GM23338 (cell line): ENCODE results near the gene CGGBP1. TPM values are rescaled to one million over a fixed set of nuclear protein-coding genes. Genes with fewer than 3 reads are reported as not detected.

Source experiments
- ATAC-seq: fragments of 200-7000 bp; cut with Tn5 transposase; 3 replicates; pipeline ENCODE4 v1.9.1; 2020
- DNase-seq: peaks from one replicate; pipeline ENCODE4 v3.0.0-alpha.2; 2015; ENCODE audit warnings: low spot score
- H2AFZ ChIP-seq: fragments of 200-600 bp; sonication (generic); 2 replicates; pipeline ENCODE4 v1.8.0; 2016; ENCODE audit warnings: antibody characterized with exemption, mild to moderate bottlenecking, moderate library complexity
- H3F3A ChIP-seq: fragments of 200-600 bp; sonication (generic); replicated peaks from 2 replicates; pipeline ENCODE4 v1.8.0; 2017; ENCODE audit warnings: antibody characterized with exemption, mixed run types, low read depth
- H3K27ac ChIP-seq: fragments of 200-600 bp; sonication (generic); 2 replicates; pipeline ENCODE4 v1.6.1; 2016; ENCODE audit warnings: low read depth
- H3K27me3 ChIP-seq: fragments of 200-600 bp; sonication (generic); 2 replicates; pipeline ENCODE4 v1.8.0; 2016; ENCODE audit warnings: mild to moderate bottlenecking, mixed run types, moderate library complexity; ENCODE audit not compliant: insufficient read depth
- H3K36me3 ChIP-seq: fragments of 200-600 bp; sonication (generic); 2 replicates; pipeline ENCODE4 v1.8.0; 2016; ENCODE audit warnings: mild to moderate bottlenecking; ENCODE audit not compliant: insufficient read depth
- H3K4me1 ChIP-seq: fragments of 200-600 bp; sonication (generic); 2 replicates; pipeline ENCODE4 v1.8.0; 2016; ENCODE audit warnings: mild to moderate bottlenecking, moderate library complexity; ENCODE audit not compliant: insufficient read depth
- H3K4me2 ChIP-seq: fragments of 200-600 bp; sonication (generic); 2 replicates; pipeline ENCODE4 v1.7.1; 2017; ENCODE audit warnings: mixed run types
- H3K4me3 ChIP-seq: fragments of 200-600 bp; sonication (generic); 2 replicates; pipeline ENCODE4 v1.6.1; 2016; ENCODE audit warnings: mixed run types
- H3K79me2 ChIP-seq: fragments of 200-600 bp; sonication (generic); replicated peaks from 2 replicates; pipeline ENCODE4 v1.8.0; 2017; ENCODE audit warnings: mild to moderate bottlenecking; ENCODE audit not compliant: insufficient read depth
- H3K9me2 ChIP-seq: fragments of 200-600 bp; sonication (generic); 2 replicates; pipeline ENCODE4 v1.8.0; 2017; ENCODE audit not compliant: insufficient read depth
- H4K20me1 ChIP-seq: fragments of 200-600 bp; sonication (generic); replicated peaks from 2 replicates; pipeline ENCODE4 v1.8.0; 2017; ENCODE audit warnings: mild to moderate bottlenecking; ENCODE audit not compliant: insufficient read depth
- H3K27ac Mint-ChIP-seq: 2 replicates; pipeline ENCODE4 v1.8.0; 2020; ENCODE audit warnings: inconsistent platforms, mild to moderate bottlenecking, moderate library complexity, mixed read lengths
- H3K27me3 Mint-ChIP-seq: 3 replicates; pipeline ENCODE4 v1.8.0; 2022; ENCODE audit warnings: low read depth, mild to moderate bottlenecking, moderate library complexity, mixed read lengths, inconsistent platforms; ENCODE audit not compliant: insufficient read depth, poor library complexity
- H3K36me3 Mint-ChIP-seq: 3 replicates; pipeline ENCODE4 v1.8.0; 2021; ENCODE audit warnings: low read depth, mild to moderate bottlenecking, inconsistent platforms, moderate library complexity, mixed read lengths
- H3K4me1 Mint-ChIP-seq: 3 replicates; pipeline ENCODE4 v1.8.0; 2020; ENCODE audit warnings: mild to moderate bottlenecking, inconsistent platforms, mixed read lengths
- H3K4me3 Mint-ChIP-seq: 3 replicates; pipeline ENCODE4 v1.8.0; 2021; ENCODE audit warnings: moderate library complexity, mild to moderate bottlenecking, inconsistent platforms, mixed read lengths
- H3K9me3 Mint-ChIP-seq: 3 replicates; pipeline ENCODE4 v1.8.0; 2020; ENCODE audit warnings: moderate library complexity, mild to moderate bottlenecking, inconsistent platforms, mixed read lengths
- CREB1 ChIP-seq: fragments of 250-450 bp; sonication (Bioruptor Pico); IDR thresholded peaks from 2 replicates; pipeline ENCODE4 v1.5.0; 2020; ENCODE audit warnings: low read depth, mild to moderate bottlenecking, moderate library complexity
- EZH2 ChIP-seq: fragments of 200-600 bp; sonication (generic); IDR thresholded peaks from one replicate; pipeline ENCODE4 v1.8.0; 2017; ENCODE audit warnings: antibody characterized with exemption, mild to moderate bottlenecking, low read depth; ENCODE audit not compliant: unreplicated experiment
- JUNB ChIP-seq: IDR thresholded peaks from one replicate; pipeline ENCODE4 v1.6.1; 2016; ENCODE audit warnings: antibody characterized with exemption; ENCODE audit not compliant: unreplicated experiment
- NANOG ChIP-seq: IDR thresholded peaks from 2 replicates; pipeline ENCODE4 v1.6.1; 2016; ENCODE audit warnings: antibody characterized with exemption, borderline replicate concordance
- STAT1 ChIP-seq: IDR thresholded peaks from one replicate; pipeline ENCODE4 v1.6.1; 2016; ENCODE audit warnings: antibody characterized with exemption; ENCODE audit not compliant: unreplicated experiment
- polyA plus RNA-seq: library from polyadenylated mRNA; unstranded; fragments of >200 nt; fragmentation: Nextera tagmentation; extraction: Ambion mirVana; gene quantifications from 2 replicates; pipeline ENCODE4 v1.2.1, GENCODE V29; 2016
- total RNA-seq: library from RNA; depleted of rRNA; stranded (reverse); fragments of >200 nt; shearing (Covaris generic); gene quantifications from 2 replicates; pipeline ENCODE4 v1.2.3, GENCODE V29; 2014
- TF ChIP-seq, protein P1 (sequence below): fragments of 250-450 bp; sonication (Bioruptor Pico); IDR thresholded peaks from 2 replicates; pipeline ENCODE4 v1.5.0; 2020; ENCODE audit warnings: mild to moderate bottlenecking, moderate library complexity
- TF ChIP-seq, protein P2 (sequence below): IDR thresholded peaks from 2 replicates; pipeline ENCODE4 v1.6.1; 2016; ENCODE audit warnings: antibody characterized with exemption
- TF ChIP-seq, protein P3 (sequence below), 2 experiments: fragments of 200-600 bp in 1 of 2; sonication (generic) in 1 of 2; conservative IDR thresholded peaks; 2 replicates each; pipeline versions ENCODE4 v1.5.1 to v1.6.1; 2016 to 2017; ENCODE audit warnings: antibody characterized with exemption in 2 of 2, low read depth in 2 of 2, mild to moderate bottlenecking in 2 of 2, moderate library complexity in 1 of 2

Gene CGGBP1
- total and polyA plus RNA-seq, 2 experiments from 2014 or later = 55.5 to 63.5 TPM

DNA sequence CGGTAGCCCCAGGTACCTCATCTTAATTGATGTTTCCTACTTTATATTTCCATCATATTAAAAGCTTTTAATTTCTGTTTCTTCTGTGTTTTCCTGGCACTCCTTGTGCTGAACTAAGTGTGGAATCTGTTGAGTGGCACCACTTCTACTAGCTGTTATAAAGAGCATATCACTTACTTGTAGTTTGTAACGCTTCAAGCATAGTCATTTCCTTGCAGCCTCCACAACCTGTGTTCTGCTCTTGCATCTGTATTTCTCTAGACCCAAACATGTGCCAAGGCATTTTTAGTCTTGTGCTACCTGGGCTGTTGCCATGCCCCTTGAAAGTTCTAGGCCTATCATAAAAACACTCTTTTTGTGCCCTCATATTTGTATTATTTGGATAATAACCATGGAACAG lies 16.3 kb upstream of the CGGBP1 start:
- no peaks in the 10 kb centered on the region for H3K9me3 Mint-ChIP-seq
- peaks cover 6% of the 10 kb centered on the region; the same call in 2 of the 3 replicates for H3K36me3 Mint-ChIP-seq
- Histone ChIP-seq H3K4me1 (0 out of 2 replicates have a peak, but pooled peaks cover 3% of the 10 kb centered on the region), H2AFZ (no peak overlapping the region), H3K4me2 (no peak overlapping the region), H3K79me2 (peaks cover 55% of the 10 kb centered on the region), H4K20me1 (no peaks in the 10 kb centered on the region), H3K27ac (no peak overlapping the region), H3K36me3 (no peaks in the 10 kb centered on the region), H3F3A (no peaks in the 10 kb centered on the region), H3K9me2 (no peaks in the 10 kb centered on the region), H3K27me3 (no peaks in the 10 kb centered on the region), H3K4me3 (no peak overlapping the region)
- DNase-seq (no peak), ATAC-seq (no peak)
- no peak overlapping the region for H3K4me3 Mint-ChIP-seq
- no peaks in the 10 kb centered on the region for H3K27me3 Mint-ChIP-seq
- H3K27ac Mint-ChIP-seq = no peak overlapping the region
- H3K4me1 Mint-ChIP-seq = peaks cover 2% of the 10 kb centered on the region; the same call in 2 of the 3 replicates
- TF ChIP-seq, protein P1, sequence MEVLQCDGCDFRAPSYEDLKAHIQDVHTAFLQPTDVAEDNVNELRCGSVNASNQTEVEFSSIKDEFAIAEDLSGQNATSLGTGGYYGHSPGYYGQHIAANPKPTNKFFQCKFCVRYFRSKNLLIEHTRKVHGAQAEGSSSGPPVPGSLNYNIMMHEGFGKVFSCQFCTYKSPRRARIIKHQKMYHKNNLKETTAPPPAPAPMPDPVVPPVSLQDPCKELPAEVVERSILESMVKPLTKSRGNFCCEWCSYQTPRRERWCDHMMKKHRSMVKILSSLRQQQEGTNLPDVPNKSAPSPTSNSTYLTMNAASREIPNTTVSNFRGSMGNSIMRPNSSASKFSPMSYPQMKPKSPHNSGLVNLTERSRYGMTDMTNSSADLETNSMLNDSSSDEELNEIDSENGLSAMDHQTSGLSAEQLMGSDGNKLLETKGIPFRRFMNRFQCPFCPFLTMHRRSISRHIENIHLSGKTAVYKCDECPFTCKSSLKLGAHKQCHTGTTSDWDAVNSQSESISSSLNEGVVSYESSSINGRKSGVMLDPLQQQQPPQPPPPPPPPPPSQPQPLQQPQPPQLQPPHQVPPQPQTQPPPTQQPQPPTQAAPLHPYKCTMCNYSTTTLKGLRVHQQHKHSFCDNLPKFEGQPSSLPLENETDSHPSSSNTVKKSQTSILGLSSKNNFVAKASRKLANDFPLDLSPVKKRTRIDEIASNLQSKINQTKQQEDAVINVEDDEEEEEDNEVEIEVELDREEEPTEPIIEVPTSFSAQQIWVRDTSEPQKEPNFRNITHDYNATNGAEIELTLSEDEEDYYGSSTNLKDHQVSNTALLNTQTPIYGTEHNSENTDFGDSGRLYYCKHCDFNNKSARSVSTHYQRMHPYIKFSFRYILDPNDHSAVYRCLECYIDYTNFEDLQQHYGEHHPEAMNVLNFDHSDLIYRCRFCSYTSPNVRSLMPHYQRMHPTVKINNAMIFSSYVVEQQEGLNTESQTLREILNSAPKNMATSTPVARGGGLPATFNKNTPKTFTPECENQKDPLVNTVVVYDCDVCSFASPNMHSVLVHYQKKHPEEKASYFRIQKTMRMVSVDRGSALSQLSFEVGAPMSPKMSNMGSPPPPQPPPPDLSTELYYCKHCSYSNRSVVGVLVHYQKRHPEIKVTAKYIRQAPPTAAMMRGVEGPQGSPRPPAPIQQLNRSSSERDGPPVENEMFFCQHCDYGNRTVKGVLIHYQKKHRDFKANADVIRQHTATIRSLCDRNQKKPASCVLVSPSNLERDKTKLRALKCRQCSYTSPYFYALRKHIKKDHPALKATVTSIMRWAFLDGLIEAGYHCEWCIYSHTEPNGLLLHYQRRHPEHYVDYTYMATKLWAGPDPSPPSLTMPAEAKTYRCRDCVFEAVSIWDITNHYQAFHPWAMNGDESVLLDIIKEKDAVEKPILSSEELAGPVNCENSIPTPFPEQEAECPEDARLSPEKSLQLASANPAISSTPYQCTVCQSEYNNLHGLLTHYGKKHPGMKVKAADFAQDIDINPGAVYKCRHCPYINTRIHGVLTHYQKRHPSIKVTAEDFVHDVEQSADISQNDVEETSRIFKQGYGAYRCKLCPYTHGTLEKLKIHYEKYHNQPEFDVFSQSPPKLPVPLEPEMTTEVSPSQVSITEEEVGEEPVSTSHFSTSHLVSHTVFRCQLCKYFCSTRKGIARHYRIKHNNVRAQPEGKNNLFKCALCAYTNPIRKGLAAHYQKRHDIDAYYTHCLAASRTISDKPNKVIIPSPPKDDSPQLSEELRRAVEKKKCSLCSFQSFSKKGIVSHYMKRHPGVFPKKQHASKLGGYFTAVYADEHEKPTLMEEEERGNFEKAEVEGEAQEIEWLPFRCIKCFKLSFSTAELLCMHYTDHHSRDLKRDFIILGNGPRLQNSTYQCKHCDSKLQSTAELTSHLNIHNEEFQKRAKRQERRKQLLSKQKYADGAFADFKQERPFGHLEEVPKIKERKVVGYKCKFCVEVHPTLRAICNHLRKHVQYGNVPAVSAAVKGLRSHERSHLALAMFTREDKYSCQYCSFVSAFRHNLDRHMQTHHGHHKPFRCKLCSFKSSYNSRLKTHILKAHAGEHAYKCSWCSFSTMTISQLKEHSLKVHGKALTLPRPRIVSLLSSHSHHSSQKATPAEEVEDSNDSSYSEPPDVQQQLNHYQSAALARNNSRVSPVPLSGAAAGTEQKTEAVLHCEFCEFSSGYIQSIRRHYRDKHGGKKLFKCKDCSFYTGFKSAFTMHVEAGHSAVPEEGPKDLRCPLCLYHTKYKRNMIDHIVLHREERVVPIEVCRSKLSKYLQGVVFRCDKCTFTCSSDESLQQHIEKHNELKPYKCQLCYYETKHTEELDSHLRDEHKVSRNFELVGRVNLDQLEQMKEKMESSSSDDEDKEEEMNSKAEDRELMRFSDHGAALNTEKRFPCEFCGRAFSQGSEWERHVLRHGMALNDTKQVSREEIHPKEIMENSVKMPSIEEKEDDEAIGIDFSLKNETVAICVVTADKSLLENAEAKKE (CRISPR knock-in tag) = no peak
- TF ChIP-seq, protein P2, sequence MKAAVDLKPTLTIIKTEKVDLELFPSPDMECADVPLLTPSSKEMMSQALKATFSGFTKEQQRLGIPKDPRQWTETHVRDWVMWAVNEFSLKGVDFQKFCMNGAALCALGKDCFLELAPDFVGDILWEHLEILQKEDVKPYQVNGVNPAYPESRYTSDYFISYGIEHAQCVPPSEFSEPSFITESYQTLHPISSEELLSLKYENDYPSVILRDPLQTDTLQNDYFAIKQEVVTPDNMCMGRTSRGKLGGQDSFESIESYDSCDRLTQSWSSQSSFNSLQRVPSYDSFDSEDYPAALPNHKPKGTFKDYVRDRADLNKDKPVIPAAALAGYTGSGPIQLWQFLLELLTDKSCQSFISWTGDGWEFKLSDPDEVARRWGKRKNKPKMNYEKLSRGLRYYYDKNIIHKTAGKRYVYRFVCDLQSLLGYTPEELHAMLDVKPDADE = no peak
- TF ChIP-seq STAT1 (no peak), JUNB (no peak), CREB1 (CRISPR knock-in tag) (no peak), EZH2 (no peak), NANOG (no peak)
- TF ChIP-seq, protein P3, sequence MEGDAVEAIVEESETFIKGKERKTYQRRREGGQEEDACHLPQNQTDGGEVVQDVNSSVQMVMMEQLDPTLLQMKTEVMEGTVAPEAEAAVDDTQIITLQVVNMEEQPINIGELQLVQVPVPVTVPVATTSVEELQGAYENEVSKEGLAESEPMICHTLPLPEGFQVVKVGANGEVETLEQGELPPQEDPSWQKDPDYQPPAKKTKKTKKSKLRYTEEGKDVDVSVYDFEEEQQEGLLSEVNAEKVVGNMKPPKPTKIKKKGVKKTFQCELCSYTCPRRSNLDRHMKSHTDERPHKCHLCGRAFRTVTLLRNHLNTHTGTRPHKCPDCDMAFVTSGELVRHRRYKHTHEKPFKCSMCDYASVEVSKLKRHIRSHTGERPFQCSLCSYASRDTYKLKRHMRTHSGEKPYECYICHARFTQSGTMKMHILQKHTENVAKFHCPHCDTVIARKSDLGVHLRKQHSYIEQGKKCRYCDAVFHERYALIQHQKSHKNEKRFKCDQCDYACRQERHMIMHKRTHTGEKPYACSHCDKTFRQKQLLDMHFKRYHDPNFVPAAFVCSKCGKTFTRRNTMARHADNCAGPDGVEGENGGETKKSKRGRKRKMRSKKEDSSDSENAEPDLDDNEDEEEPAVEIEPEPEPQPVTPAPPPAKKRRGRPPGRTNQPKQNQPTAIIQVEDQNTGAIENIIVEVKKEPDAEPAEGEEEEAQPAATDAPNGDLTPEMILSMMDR (conservative IDR thresholded peaks at IDR 0.05; ENCODE audit: low read depth in 2 of 2) = no peak
